ENCODE measurements around the gene ATL2. TPM values are rescaled to one million over a fixed set of nuclear protein-coding genes. Genes with fewer than 3 reads are reported as not detected.

The ATL2 gene
- total and polyA plus RNA-seq, 2 of the 8 experiments (the other 6 are each of a cell fraction or from before 2014, with no cell fraction given), result 38.8 to 84.6 TPM

- no peak for DNase-seq (ENCODE audit: low read depth in 1 of 2, low spot score in 2 of 2)
- whole genome bisulfite sequencing, 2 experiments (ENCODE audit: extremely low coverage in 1 of 2, insufficient coverage in 1 of 2, insufficient read length in 1 of 2, insufficient replicate concordance in 2 of 2, low coverage in 1 of 2, low lambda C conversion rate in 2 of 2, missing lambda C conversion rate in 1 of 2), result 87% methylated on average over 11 of the region's 11 CpGs; no CpG with 5 or more reads in 1 of the 2 experiments
- no peak overlapping the region for H2BK15ac ChIP-seq (ENCODE audit: low read length)
- no peak overlapping the region for H2AK5ac ChIP-seq (ENCODE audit: low read depth, low read length)
- H3K4me3 ChIP-seq (ENCODE audit: extremely low read depth in 1 of 4, insufficient read depth in 2 of 4, low read depth in 3 of 4, low read length in 4 of 4), result no peak overlapping the region
- POLR2A ChIA-PET (ENCODE audit: partially characterized antibody), result no interaction called here
- no peak overlapping the region for H3K23ac ChIP-seq (ENCODE audit: insufficient read length)
- no peak overlapping the region for H4K8ac ChIP-seq (ENCODE audit: extremely low read depth, insufficient read depth, low read length)
- H3K79me2 ChIP-seq (ENCODE audit: control insufficient read depth in 1 of 2, insufficient read depth in 2 of 2, low read length in 2 of 2), result no peaks in the 10 kb centered on the region
- no peaks in the 10 kb centered on the region for H3K79me1 ChIP-seq (ENCODE audit: low read depth, low read length)
- H3K14ac ChIP-seq (ENCODE audit: insufficient read length), result no peak overlapping the region
- H3K4ac ChIP-seq (replicated peaks; ENCODE audit: insufficient read length, low read depth, low read length), result no peak overlapping the region
- H2AFZ ChIP-seq (ENCODE audit: low read length), result no peak overlapping the region
- no peak overlapping the region for H4K91ac ChIP-seq (replicated peaks; ENCODE audit: insufficient read length, low read length)
- no peak overlapping the region for H4K5ac ChIP-seq (ENCODE audit: insufficient read length, low read depth, low read length)
- H3K9ac ChIP-seq (replicated peaks in 1 of 4; ENCODE audit: extremely low read depth in 1 of 4, low read depth in 3 of 4, low read length in 3 of 4), result no peak overlapping the region
- no peaks in the 10 kb centered on the region for H3K36me3 ChIP-seq (ENCODE audit: control insufficient read depth in 2 of 4, insufficient read depth in 4 of 4, low read length in 3 of 4)
- no peak overlapping the region for H3K4me2 ChIP-seq (ENCODE audit: insufficient read depth in 1 of 2, low read depth in 2 of 2, low read length in 2 of 2)
- no peaks in the 10 kb centered on the region for H3K4me1 ChIP-seq (replicated peaks in 1 of 4; ENCODE audit: control insufficient read depth in 3 of 4, insufficient read depth in 4 of 4, low read length in 3 of 4)
- H2BK20ac ChIP-seq (ENCODE audit: low read length), result no peak overlapping the region
- no peak overlapping the region for H3K27ac ChIP-seq (ENCODE audit: low read depth, low read length)
- H4K20me1 ChIP-seq (replicated peaks in 1 of 2; ENCODE audit: control insufficient read depth in 1 of 2, insufficient read depth in 2 of 2, low read length in 2 of 2), result no peaks in the 10 kb centered on the region
- no peaks in the 10 kb centered on the region for H3K9me3 ChIP-seq (ENCODE audit: insufficient read depth in 2 of 2, low read depth in 1 of 2, low read length in 1 of 2)
- H3K56ac ChIP-seq (replicated peaks; ENCODE audit: insufficient read length, low read depth, low read length), result no peak overlapping the region
- H3K27me3 ChIP-seq (replicated peaks in 1 of 4; ENCODE audit: control insufficient read depth in 3 of 4, extremely low read depth in 1 of 4, insufficient read depth in 3 of 4, low read length in 3 of 4), result no peaks in the 10 kb centered on the region
- no peak overlapping the region for H2BK5ac ChIP-seq (ENCODE audit: low read depth, low read length)
- CTCF ChIA-PET (ENCODE audit: partially characterized antibody), result interaction anchor here (0.7 to 3.8 kb wide), 10 partner anchors 8 to 56 kb away, joined by 3 to 14 read pairs (median 4); no protein-coding TSS in a partner anchor
- H2BK120ac ChIP-seq (replicated peaks; ENCODE audit: low read depth, low read length), result no peak overlapping the region
- H3K23me2 ChIP-seq (ENCODE audit: low read depth, low read length), result no peaks in the 10 kb centered on the region
- no peak overlapping the region for H2BK12ac ChIP-seq (ENCODE audit: low read depth, low read length)
- H3K18ac ChIP-seq (ENCODE audit: extremely low read depth, low read length), result no peak overlapping the region
- FAIRE-seq, result no peak
- TF ChIP-seq MAFK (IDR thresholded peaks at IDR 0.05; ENCODE audit: low read depth, low read length) (no peak), RBBP5 (IDR thresholded peaks at IDR 0.05; ENCODE audit: borderline replicate concordance, low read depth, low read length) (no peak), RFX5 (IDR thresholded peaks at IDR 0.05; ENCODE audit: borderline replicate concordance, low read depth, low read length) (no peak), SIX5 (IDR thresholded peaks at IDR 0.05; ENCODE audit: low read depth, low read length) (no peak), MAX (IDR thresholded peaks at IDR 0.05) (no peak), YY1 (IDR thresholded peaks at IDR 0.05; ENCODE audit: low read depth, low read length) (no peak), NANOG (IDR thresholded peaks at IDR 0.05; ENCODE audit: insufficient read depth, low read depth, low read length, poor library complexity, severe bottlenecking) (no peak), CBX8 (IDR thresholded peaks at IDR 0.05; ENCODE audit: borderline replicate concordance, low read depth, low read length) (no peak), SP1 (IDR thresholded peaks at IDR 0.05; ENCODE audit: low read depth, low read length) (no peak), E2F6 (IDR thresholded peaks at IDR 0.05) (no peak), CBX5 (IDR thresholded peaks at IDR 0.05; ENCODE audit: low read depth, low read length) (no peak), RXRA (IDR thresholded peaks at IDR 0.05; ENCODE audit: insufficient read depth, low read depth, low read length) (no peak), ASH2L (IDR thresholded peaks at IDR 0.05; ENCODE audit: low read length) (no peak)
These were observed 44.4 kb upstream of the ATL2 start for GRCh38 chr2:38421274-38422056.

Data from H1 (cell line).